ENCODE data around the gene AEBP1.
"Not testable (repeated sequence)": the region's sequence is repeated elsewhere in the genome, so short reads cannot be mapped to it uniquely, and the experiment has no call there.

Gene AEBP1

GRCh38 chr7:44126574-44126973 lies 22.4 kb downstream of the AEBP1 start:
- H3K27ac ChIP-seq (ENCODE audit: low read depth, low read length); H3K9ac ChIP-seq (ENCODE audit: low read depth, low read length); H3K9me3 ChIP-seq (ENCODE audit: insufficient read depth, low read depth, low read length); H3K36me3 ChIP-seq (ENCODE audit: insufficient read depth, low read length); H3K4me1 ChIP-seq (ENCODE audit: insufficient read depth, low read length); H3K4me3 ChIP-seq (ENCODE audit: low read length): not testable (repeated sequence)
- H3K27me3 ChIP-seq (ENCODE audit: insufficient read depth, low read length), result peaks cover 20% of the 10 kb centered on the region
- WGBS, result 99% methylated on average over 4 of the region's 4 CpGs

GRCh38 chr7:44127161-44127560 lies 23.0 kb downstream of the AEBP1 start:
- Histone ChIP-seq H3K9ac (ENCODE audit: low read depth, low read length) (no peak overlapping the region), H3K27ac (ENCODE audit: low read depth, low read length) (no peak overlapping the region), H3K36me3 (ENCODE audit: insufficient read depth, low read length) (no peaks in the 10 kb centered on the region), H3K27me3 (ENCODE audit: insufficient read depth, low read length) (peaks cover 24% of the 10 kb centered on the region), H3K9me3 (ENCODE audit: insufficient read depth, low read depth, low read length) (peaks cover 7% of the 10 kb centered on the region; the same call in 1 of the 2 replicates), H3K4me1 (ENCODE audit: insufficient read depth, low read length) (peaks cover 5% of the 10 kb centered on the region; the same call in 1 of the 2 replicates), H3K4me3 (ENCODE audit: low read length) (no peak overlapping the region)

- Histone ChIP-seq H3K4me3 (ENCODE audit: low read length) (no peak overlapping the region), H3K9ac (ENCODE audit: low read depth, low read length) (no peak overlapping the region), H3K27me3 (ENCODE audit: insufficient read depth, low read length) (peaks cover 23% of the 10 kb centered on the region), H3K36me3 (ENCODE audit: insufficient read depth, low read length) (no peaks in the 10 kb centered on the region), H3K9me3 (ENCODE audit: insufficient read depth, low read depth, low read length) (peaks cover 7% of the 10 kb centered on the region; the same call in 1 of the 2 replicates), H3K4me1 (ENCODE audit: insufficient read depth, low read length) (peaks cover 5% of the 10 kb centered on the region; the same call in 1 of the 2 replicates), H3K27ac (ENCODE audit: low read depth, low read length) (no peak overlapping the region)
- WGBS, result 80% methylated on average over 6 of the region's 6 CpGs
Measured at GRCh38 chr7:44128721-44129582, 24.8 kb downstream of the AEBP1 start.

GRCh38 chr7:44131173-44132029 lies 27.3 kb downstream of the AEBP1 start:
- Histone ChIP-seq H3K36me3 (ENCODE audit: insufficient read depth, low read length) (no peaks in the 10 kb centered on the region), H3K4me3 (ENCODE audit: low read length) (no peak overlapping the region), H3K9me3 (ENCODE audit: insufficient read depth, low read depth, low read length) (peaks cover 7% of the 10 kb centered on the region; the same call in 1 of the 2 replicates), H3K27me3 (ENCODE audit: insufficient read depth, low read length) (peaks cover 9% of the 10 kb centered on the region), H3K27ac (ENCODE audit: low read depth, low read length) (no peak overlapping the region), H3K9ac (ENCODE audit: low read depth, low read length) (no peak overlapping the region), H3K4me1 (ENCODE audit: insufficient read depth, low read length) (peaks cover 5% of the 10 kb centered on the region; the same call in 1 of the 2 replicates)
- 84% methylated on average over 12 of the region's 12 CpGs for WGBS

GRCh38 chr7:44132039-44132438 lies 27.9 kb downstream of the AEBP1 start:
- no peak overlapping the region for H3K9ac ChIP-seq (ENCODE audit: low read depth, low read length)
- peaks cover 5% of the 10 kb centered on the region; the same call in 1 of the 2 replicates for H3K4me1 ChIP-seq (ENCODE audit: insufficient read depth, low read length)
- 0 out of 2 replicates have a peak, but pooled peaks cover 4% of the 10 kb centered on the region for H3K9me3 ChIP-seq (ENCODE audit: insufficient read depth, low read depth, low read length)
- no peaks in the 10 kb centered on the region for H3K36me3 ChIP-seq (ENCODE audit: insufficient read depth, low read length)
- 85% methylated on average over 2 of the region's 2 CpGs for WGBS
- H3K27me3 ChIP-seq (ENCODE audit: insufficient read depth, low read length), result peaks cover 9% of the 10 kb centered on the region
- H3K27ac ChIP-seq (ENCODE audit: low read depth, low read length), result no peak overlapping the region
- no peak overlapping the region for H3K4me3 ChIP-seq (ENCODE audit: low read length)

GRCh38 chr7:44133295-44133694 lies 29.1 kb downstream of the AEBP1 start:
- Histone ChIP-seq H3K36me3 (ENCODE audit: insufficient read depth, low read length) (no peaks in the 10 kb centered on the region), H3K4me1 (ENCODE audit: insufficient read depth, low read length) (peaks cover 5% of the 10 kb centered on the region; the same call in 1 of the 2 replicates), H3K27ac (ENCODE audit: low read depth, low read length) (no peak overlapping the region), H3K9ac (ENCODE audit: low read depth, low read length) (no peak overlapping the region), H3K27me3 (ENCODE audit: insufficient read depth, low read length) (peaks cover 9% of the 10 kb centered on the region), H3K9me3 (ENCODE audit: insufficient read depth, low read depth, low read length) (no peaks in the 10 kb centered on the region), H3K4me3 (ENCODE audit: low read length) (no peak overlapping the region)
- WGBS, result 36% methylated on average over 3 of the region's 3 CpGs

GRCh38 chr7:44134943-44135628 lies 30.9 kb downstream of the AEBP1 start:
- Histone ChIP-seq H3K9me3 (ENCODE audit: insufficient read depth, low read depth, low read length) (no peaks in the 10 kb centered on the region), H3K4me3 (ENCODE audit: low read length) (no peak overlapping the region), H3K4me1 (ENCODE audit: insufficient read depth, low read length) (peaks cover 5% of the 10 kb centered on the region; the same call in 1 of the 2 replicates), H3K27ac (ENCODE audit: low read depth, low read length) (no peak overlapping the region), H3K9ac (ENCODE audit: low read depth, low read length) (no peak overlapping the region), H3K27me3 (ENCODE audit: insufficient read depth, low read length) (peaks cover 9% of the 10 kb centered on the region), H3K36me3 (ENCODE audit: insufficient read depth, low read length) (no peaks in the 10 kb centered on the region)
- 88% methylated on average over 4 of the region's 4 CpGs for WGBS

GRCh38 chr7:44136731-44137130 lies 32.6 kb downstream of the AEBP1 start:
- no peak overlapping the region for H3K27ac ChIP-seq (ENCODE audit: low read depth, low read length)
- H3K4me1 ChIP-seq (ENCODE audit: insufficient read depth, low read length), result peaks cover 5% of the 10 kb centered on the region; the same call in 1 of the 2 replicates
- H3K9ac ChIP-seq (ENCODE audit: low read depth, low read length), result no peak overlapping the region
- H3K4me3 ChIP-seq (ENCODE audit: low read length), result no peak overlapping the region
- H3K36me3 ChIP-seq (ENCODE audit: insufficient read depth, low read length), result no peaks in the 10 kb centered on the region
- peaks cover 6% of the 10 kb centered on the region for H3K27me3 ChIP-seq (ENCODE audit: insufficient read depth, low read length)
- no peaks in the 10 kb centered on the region for H3K9me3 ChIP-seq (ENCODE audit: insufficient read depth, low read depth, low read length)
- WGBS, result 92% methylated on average over 5 of the region's 5 CpGs

GRCh38 chr7:44138698-44139097 lies 34.6 kb downstream of the AEBP1 start:
- Histone ChIP-seq H3K4me1 (ENCODE audit: insufficient read depth, low read length) (no peaks in the 10 kb centered on the region), H3K27me3 (ENCODE audit: insufficient read depth, low read length) (peaks cover 7% of the 10 kb centered on the region; the same call in 1 of the 2 replicates), H3K9me3 (ENCODE audit: insufficient read depth, low read depth, low read length) (no peaks in the 10 kb centered on the region), H3K9ac (ENCODE audit: low read depth, low read length) (no peak overlapping the region), H3K36me3 (ENCODE audit: insufficient read depth, low read length) (no peaks in the 10 kb centered on the region), H3K27ac (ENCODE audit: low read depth, low read length) (no peak overlapping the region), H3K4me3 (ENCODE audit: low read length) (no peak overlapping the region)
- 90% methylated on average over 8 of the region's 8 CpGs for WGBS

- peaks cover 15% of the 10 kb centered on the region for H3K27me3 ChIP-seq (ENCODE audit: insufficient read depth, low read length)
- no peak overlapping the region for H3K27ac ChIP-seq (ENCODE audit: low read depth, low read length)
- 95% methylated on average over 14 of the region's 14 CpGs for WGBS
- H3K36me3 ChIP-seq (ENCODE audit: insufficient read depth, low read length), result no peaks in the 10 kb centered on the region
- no peaks in the 10 kb centered on the region for H3K9me3 ChIP-seq (ENCODE audit: insufficient read depth, low read depth, low read length)
- no peaks in the 10 kb centered on the region for H3K4me1 ChIP-seq (ENCODE audit: insufficient read depth, low read length)
- no peak overlapping the region for H3K9ac ChIP-seq (ENCODE audit: low read depth, low read length)
- H3K4me3 ChIP-seq (ENCODE audit: low read length), result no peak overlapping the region
Measured at GRCh38 chr7:44139311-44140010, 35.3 kb downstream of the AEBP1 start.
